ENCODE measurements around the gene HDAC4.

HDAC4 gene

GRCh38 chr2:239321596-239322415 is 79.0 kb downstream of the HDAC4 start:
- Histone ChIP-seq H3K27ac (ENCODE audit: low read length) (no peak overlapping the region), H3K27me3 (ENCODE audit: insufficient read depth, low read length) (no peaks in the 10 kb centered on the region), H3K9me3 (ENCODE audit: insufficient read depth, low read depth, low read length) (no peaks in the 10 kb centered on the region), H3K36me3 (ENCODE audit: insufficient read depth, low read depth, low read length) (peaks cover 6% of the 10 kb centered on the region; the same call in 1 of the 2 replicates), H3K4me1 (ENCODE audit: insufficient read depth, low read length) (no peaks in the 10 kb centered on the region; the same call in 1 of the 2 replicates), H3K4me3 (ENCODE audit: low read length) (no peak overlapping the region), H3K9ac (ENCODE audit: low read depth, low read length) (no peak overlapping the region)

DNA sequence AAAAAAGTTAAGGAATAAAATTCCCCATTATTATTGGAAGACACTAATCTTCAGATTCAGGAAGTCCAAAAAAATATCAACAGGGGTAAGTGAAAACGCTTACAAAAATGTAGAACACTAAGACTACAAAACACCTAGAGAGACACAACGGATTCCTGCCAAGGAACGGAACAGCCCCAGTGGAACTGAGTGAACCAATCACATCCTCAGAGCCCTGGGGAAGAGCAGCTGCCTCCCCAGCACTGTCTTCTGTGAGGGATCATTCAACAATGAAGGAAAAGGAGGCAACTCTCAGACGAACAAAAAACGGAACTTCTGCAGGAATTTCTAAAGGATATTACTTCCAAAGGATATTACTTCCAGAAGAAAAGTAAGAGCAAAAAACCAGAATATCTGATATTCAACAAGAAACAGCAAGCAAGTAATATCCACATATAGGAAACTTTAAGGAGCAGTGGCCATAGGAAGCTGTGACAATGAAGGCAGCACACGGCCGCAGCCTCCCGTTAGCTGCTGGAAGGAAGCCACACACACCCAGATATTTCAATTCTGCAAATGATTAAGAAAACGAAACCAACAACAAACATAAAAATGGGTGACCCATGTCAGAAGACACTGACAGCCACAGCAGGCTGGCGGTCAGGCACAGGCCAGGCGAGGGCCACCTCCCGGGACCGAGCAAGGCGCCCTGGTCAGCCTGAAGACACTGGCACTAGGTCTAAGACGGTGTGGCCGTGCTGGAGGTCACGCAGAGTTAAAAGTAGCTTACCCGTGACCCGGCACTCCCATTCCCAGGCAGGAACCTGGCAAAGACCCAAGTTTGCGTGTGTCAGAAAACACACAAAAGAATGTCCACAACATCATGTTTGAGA is 81.8 kb downstream of the HDAC4 start:
- H3K4me1 ChIP-seq (ENCODE audit: insufficient read depth, low read length) = no peaks in the 10 kb centered on the region; the same call in 1 of the 2 replicates
- H3K4me3 ChIP-seq (ENCODE audit: low read length) = no peak overlapping the region
- H3K27me3 ChIP-seq (ENCODE audit: insufficient read depth, low read length) = no peaks in the 10 kb centered on the region
- H3K27ac ChIP-seq (ENCODE audit: low read length) = no peak overlapping the region
- no peaks in the 10 kb centered on the region for H3K36me3 ChIP-seq (ENCODE audit: insufficient read depth, low read depth, low read length)
- no peak overlapping the region for H3K9ac ChIP-seq (ENCODE audit: low read depth, low read length)
- H3K9me3 ChIP-seq (ENCODE audit: insufficient read depth, low read depth, low read length) = peaks cover 12% of the 10 kb centered on the region; the same call in 1 of the 2 replicates

DNA sequence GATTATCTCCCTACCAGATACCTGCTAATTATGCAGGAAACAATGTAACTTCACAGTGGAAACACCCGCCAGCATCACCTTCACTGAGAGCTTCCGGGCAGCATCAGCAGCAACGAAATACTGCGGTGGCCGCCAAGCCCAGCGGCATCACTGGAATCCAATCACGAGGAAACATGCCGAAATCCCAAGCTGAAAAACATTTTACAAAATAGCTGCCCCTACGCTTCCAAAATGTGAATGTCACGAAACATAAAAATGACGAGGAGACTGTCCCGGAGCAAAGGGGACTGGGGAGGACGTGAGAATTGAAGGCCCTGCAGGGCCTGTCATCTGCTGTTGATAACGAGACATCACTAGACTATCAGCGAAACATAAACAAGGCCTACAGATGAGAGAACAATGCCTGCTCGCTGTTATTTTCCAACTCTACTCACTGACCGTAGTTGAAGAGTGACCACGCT is 82.6 kb downstream of the HDAC4 start:
- H3K4me3 ChIP-seq (ENCODE audit: low read length) = no peak overlapping the region
- H3K4me1 ChIP-seq (ENCODE audit: insufficient read depth, low read length) = no peaks in the 10 kb centered on the region; the same call in 1 of the 2 replicates
- H3K9ac ChIP-seq (ENCODE audit: low read depth, low read length) = no peak overlapping the region
- peaks cover 12% of the 10 kb centered on the region; the same call in 1 of the 2 replicates for H3K9me3 ChIP-seq (ENCODE audit: insufficient read depth, low read depth, low read length)
- H3K27ac ChIP-seq (ENCODE audit: low read length) = no peak overlapping the region
- H3K27me3 ChIP-seq (ENCODE audit: insufficient read depth, low read length) = no peaks in the 10 kb centered on the region
- no peaks in the 10 kb centered on the region for H3K36me3 ChIP-seq (ENCODE audit: insufficient read depth, low read depth, low read length)

DNA sequence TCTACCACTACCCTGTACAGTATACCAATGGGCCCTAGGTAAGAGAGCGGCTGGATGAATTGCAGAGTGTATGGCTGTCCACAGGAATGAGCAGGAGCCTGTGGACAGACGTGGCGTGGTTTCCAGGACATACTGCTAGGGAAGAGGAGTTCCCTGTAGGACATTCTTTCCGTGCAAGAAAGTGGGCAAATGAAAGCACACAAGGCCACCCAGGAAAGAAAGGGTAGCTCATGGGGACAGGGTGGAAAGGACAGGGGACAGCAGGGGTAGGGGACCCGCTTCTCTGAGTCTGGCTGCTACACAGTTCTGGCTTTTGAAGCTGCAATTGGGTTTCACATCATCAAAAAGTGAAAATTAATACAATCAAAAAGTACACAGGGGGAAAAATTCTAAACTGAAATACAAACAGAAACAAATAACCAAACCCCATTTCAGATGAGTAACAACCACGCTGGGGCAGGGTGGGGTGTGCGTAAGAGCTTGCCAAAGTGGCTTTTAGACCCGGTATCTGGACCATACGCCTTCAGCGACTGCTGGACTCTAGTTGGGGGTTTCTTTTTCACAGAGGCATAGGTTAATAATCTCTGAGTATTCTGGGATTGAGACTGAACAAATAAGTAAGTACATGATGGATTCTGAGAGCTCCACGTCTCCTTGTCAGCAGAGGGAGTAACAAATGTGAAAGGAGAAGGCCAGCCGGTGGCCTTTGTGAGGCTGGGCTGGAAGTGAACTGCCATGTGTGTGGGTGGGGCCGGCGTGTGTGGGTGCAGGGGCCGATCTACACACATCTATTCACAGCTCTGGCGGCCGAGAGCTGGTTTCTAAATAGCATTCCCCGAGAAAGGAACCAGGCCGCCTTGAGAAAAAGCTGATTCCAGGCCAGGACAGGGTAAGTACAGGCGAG is 84.0 kb downstream of the HDAC4 start:
- Histone ChIP-seq H3K4me1 (ENCODE audit: insufficient read depth, low read length) (no peaks in the 10 kb centered on the region; the same call in 1 of the 2 replicates), H3K36me3 (ENCODE audit: insufficient read depth, low read depth, low read length) (no peaks in the 10 kb centered on the region), H3K27me3 (ENCODE audit: insufficient read depth, low read length) (no peaks in the 10 kb centered on the region), H3K4me3 (ENCODE audit: low read length) (no peak overlapping the region), H3K9ac (ENCODE audit: low read depth, low read length) (no peak overlapping the region), H3K9me3 (ENCODE audit: insufficient read depth, low read depth, low read length) (peaks cover 12% of the 10 kb centered on the region; the same call in 1 of the 2 replicates), H3K27ac (ENCODE audit: low read length) (no peak overlapping the region)

- Histone ChIP-seq H3K9me3 (ENCODE audit: insufficient read depth, low read depth, low read length) (peaks cover 12% of the 10 kb centered on the region; the same call in 1 of the 2 replicates), H3K4me1 (ENCODE audit: insufficient read depth, low read length) (no peaks in the 10 kb centered on the region; the same call in 1 of the 2 replicates), H3K27ac (ENCODE audit: low read length) (no peak overlapping the region), H3K27me3 (ENCODE audit: insufficient read depth, low read length) (no peaks in the 10 kb centered on the region), H3K9ac (ENCODE audit: low read depth, low read length) (no peak overlapping the region), H3K4me3 (ENCODE audit: low read length) (no peak overlapping the region), H3K36me3 (ENCODE audit: insufficient read depth, low read depth, low read length) (peaks cover 7% of the 10 kb centered on the region; the same call in 1 of the 2 replicates)
Observed at GRCh38 chr2:239315308-239315707, 85.5 kb downstream of the HDAC4 start.

DNA sequence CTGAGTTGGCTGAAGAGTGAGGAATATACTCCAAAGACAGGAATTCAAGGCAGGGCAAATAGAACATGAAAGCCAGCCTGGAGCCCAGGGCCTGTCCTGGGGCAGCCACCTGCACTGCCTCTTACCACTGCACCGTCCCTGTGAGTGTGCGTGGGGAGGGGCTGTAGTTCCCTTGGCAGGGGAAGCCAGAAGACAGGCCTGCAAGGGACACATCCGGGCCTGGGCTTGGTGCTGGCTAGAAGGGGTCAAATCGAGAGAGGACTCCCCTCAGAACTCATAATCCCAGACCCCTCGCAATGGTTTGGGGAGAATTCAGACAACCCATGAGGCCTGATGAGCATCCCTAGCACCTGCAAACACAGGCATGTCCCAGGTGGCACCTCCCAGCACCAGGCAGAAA is 87.0 kb downstream of the HDAC4 start:
- no peak overlapping the region for H3K27ac ChIP-seq (ENCODE audit: low read length)
- no peak overlapping the region for H3K4me3 ChIP-seq (ENCODE audit: low read length)
- no peak overlapping the region for H3K9ac ChIP-seq (ENCODE audit: low read depth, low read length)
- H3K9me3 ChIP-seq (ENCODE audit: insufficient read depth, low read depth, low read length) = peaks cover 12% of the 10 kb centered on the region; the same call in 1 of the 2 replicates
- peaks cover 7% of the 10 kb centered on the region; the same call in 1 of the 2 replicates for H3K36me3 ChIP-seq (ENCODE audit: insufficient read depth, low read depth, low read length)
- peaks cover 3% of the 10 kb centered on the region; the same call in 1 of the 2 replicates for H3K4me1 ChIP-seq (ENCODE audit: insufficient read depth, low read length)
- H3K27me3 ChIP-seq (ENCODE audit: insufficient read depth, low read length) = no peaks in the 10 kb centered on the region

GRCh38 chr2:239312741-239313667 is 87.8 kb downstream of the HDAC4 start:
- Histone ChIP-seq H3K27me3 (ENCODE audit: insufficient read depth, low read length) (no peaks in the 10 kb centered on the region), H3K36me3 (ENCODE audit: insufficient read depth, low read depth, low read length) (peaks cover 7% of the 10 kb centered on the region; the same call in 1 of the 2 replicates), H3K4me3 (ENCODE audit: low read length) (no peak overlapping the region), H3K9ac (ENCODE audit: low read depth, low read length) (no peak overlapping the region; the same call in 1 of the 2 replicates), H3K4me1 (ENCODE audit: insufficient read depth, low read length) (peaks cover 3% of the 10 kb centered on the region; the same call in 1 of the 2 replicates), H3K27ac (ENCODE audit: low read length) (no peak overlapping the region), H3K9me3 (ENCODE audit: insufficient read depth, low read depth, low read length) (peaks cover 12% of the 10 kb centered on the region; the same call in 1 of the 2 replicates)

GRCh38 chr2:239312081-239312511 is 88.7 kb downstream of the HDAC4 start:
- peaks cover 3% of the 10 kb centered on the region; the same call in 1 of the 2 replicates for H3K4me1 ChIP-seq (ENCODE audit: insufficient read depth, low read length)
- H3K36me3 ChIP-seq (ENCODE audit: insufficient read depth, low read depth, low read length) = peaks cover 7% of the 10 kb centered on the region; the same call in 1 of the 2 replicates
- no peaks in the 10 kb centered on the region for H3K27me3 ChIP-seq (ENCODE audit: insufficient read depth, low read length)
- H3K27ac ChIP-seq (ENCODE audit: low read length) = no peak overlapping the region
- peaks cover 12% of the 10 kb centered on the region; the same call in 1 of the 2 replicates for H3K9me3 ChIP-seq (ENCODE audit: insufficient read depth, low read depth, low read length)
- H3K4me3 ChIP-seq (ENCODE audit: low read length) = no peak overlapping the region
- no peak overlapping the region for H3K9ac ChIP-seq (ENCODE audit: low read depth, low read length)

DNA sequence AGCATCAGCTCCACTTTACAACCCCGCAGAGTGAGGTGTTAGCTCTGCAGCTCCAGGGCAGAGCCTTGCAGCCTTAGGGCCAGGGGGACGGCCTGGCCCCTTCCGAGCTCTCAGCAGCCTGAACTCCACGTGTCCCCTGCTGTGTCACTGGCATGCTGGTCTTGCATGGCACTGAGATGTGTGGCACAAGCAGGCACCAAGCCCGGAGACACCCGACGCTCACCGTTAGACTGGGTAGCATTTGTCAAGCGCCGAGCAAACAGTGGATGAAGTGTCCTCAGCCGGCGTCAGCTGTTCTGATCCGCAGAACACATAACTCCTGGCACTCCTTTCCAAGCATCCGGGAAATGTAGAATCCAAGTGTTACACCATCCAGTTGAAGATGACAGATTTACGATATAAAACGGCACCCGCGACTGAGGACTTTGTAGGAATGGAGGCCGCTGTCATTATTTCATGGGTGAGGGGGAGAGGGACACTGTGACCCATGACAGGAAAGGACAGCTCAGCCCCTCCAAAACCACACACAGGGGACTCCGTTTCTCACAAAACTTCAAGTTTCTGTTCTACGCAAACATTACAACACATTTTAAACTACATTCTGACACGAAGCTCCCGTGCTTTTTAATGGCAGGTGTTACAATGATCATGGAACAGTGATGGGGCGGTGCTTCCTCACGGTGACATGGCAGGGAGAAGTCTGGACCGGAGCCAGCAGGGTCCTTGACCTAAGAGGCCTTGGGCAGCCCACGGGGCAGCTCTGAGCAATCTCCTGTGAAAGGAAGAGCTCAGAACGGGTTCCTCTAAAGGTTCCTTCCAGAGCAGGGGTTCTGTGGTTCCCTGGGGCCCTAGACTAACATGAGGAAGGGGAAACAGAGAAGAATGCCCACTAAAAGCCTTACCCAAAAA is 89.4 kb downstream of the HDAC4 start:
- Histone ChIP-seq H3K4me3 (ENCODE audit: low read length) (no peak overlapping the region), H3K9ac (ENCODE audit: low read depth, low read length) (no peak overlapping the region), H3K4me1 (ENCODE audit: insufficient read depth, low read length) (peaks cover 3% of the 10 kb centered on the region; the same call in 1 of the 2 replicates), H3K27ac (ENCODE audit: low read length) (no peak overlapping the region), H3K36me3 (ENCODE audit: insufficient read depth, low read depth, low read length) (peaks cover 7% of the 10 kb centered on the region; the same call in 1 of the 2 replicates), H3K27me3 (ENCODE audit: insufficient read depth, low read length) (no peaks in the 10 kb centered on the region), H3K9me3 (ENCODE audit: insufficient read depth, low read depth, low read length) (peaks cover 12% of the 10 kb centered on the region; the same call in 1 of the 2 replicates)

All from iPS-20b (cell line).